HUES48 (cell line): ENCODE results near the gene EXTL1.
A peak's percentile ranks its signal among the peaks of the same experiment; 100 is the strongest.

Experiments
- H3K27ac ChIP-seq: one replicate; pipeline ENCODE4 v1.7.0; 2013; ENCODE audit warnings: low read depth, low read length, inconsistent platforms
- H3K27me3 ChIP-seq: 2 replicates; pipeline ENCODE4 v1.6.1; 2013; ENCODE audit warnings: mild to moderate bottlenecking, low read length; ENCODE audit not compliant: control insufficient read depth, insufficient read depth
- H3K36me3 ChIP-seq: 2 replicates; pipeline ENCODE4 v1.6.1; 2013; ENCODE audit warnings: low read length; ENCODE audit not compliant: control insufficient read depth, insufficient read depth
- H3K4me1 ChIP-seq: 2 replicates; pipeline ENCODE4 v1.6.1; 2013; ENCODE audit warnings: mild to moderate bottlenecking, low read length; ENCODE audit not compliant: control insufficient read depth, insufficient read depth
- H3K4me3 ChIP-seq: 2 replicates; pipeline ENCODE4 v1.5.1; 2013; ENCODE audit warnings: mild to moderate bottlenecking, low read depth, low read length
- H3K9ac ChIP-seq: 2 replicates; pipeline ENCODE4 v1.6.1; 2013; ENCODE audit warnings: mild to moderate bottlenecking, low read depth, low read length, moderate library complexity
- H3K9me3 ChIP-seq: 2 replicates; pipeline ENCODE4 v1.6.1; 2013; ENCODE audit warnings: low read length; ENCODE audit not compliant: control insufficient read depth, insufficient read depth

Gene EXTL1

DNA sequence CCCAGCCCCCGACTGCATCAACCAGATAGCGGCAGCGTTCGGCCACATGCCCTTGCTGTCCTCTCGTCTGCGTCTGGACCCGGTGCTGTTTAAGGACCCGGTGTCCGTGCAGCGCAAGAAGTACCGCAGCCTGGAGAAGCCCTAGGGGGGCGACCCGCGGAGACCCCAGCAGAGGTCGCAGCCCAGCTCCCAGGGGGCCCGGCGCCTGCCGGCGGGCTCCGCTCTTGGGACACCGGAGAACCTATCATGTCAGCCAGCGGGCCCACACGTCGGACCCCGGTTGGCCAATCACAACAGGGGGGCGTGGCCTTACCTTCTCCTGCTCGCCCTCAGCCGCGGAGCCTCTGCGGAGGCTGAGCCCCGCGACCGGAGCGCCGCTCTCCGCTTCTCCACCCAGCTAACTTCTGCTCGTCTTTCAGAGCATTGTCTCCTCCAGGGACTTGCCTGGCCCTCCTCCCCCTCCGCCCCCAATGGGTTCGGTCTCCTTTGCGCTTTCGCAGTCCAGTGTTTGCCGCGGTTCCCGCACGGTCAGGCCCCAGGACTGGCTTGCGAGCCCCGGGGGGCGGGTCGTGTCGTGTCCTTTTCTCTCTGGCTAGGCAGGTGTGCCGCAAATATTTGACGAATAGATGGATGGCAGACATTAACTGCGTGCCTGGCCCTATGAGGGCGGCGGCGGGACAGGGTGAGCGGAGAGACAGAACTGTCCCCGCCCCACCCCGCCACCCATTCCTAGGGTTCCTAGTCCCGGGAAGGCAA lies 13.8 kb downstream of the EXTL1 start:
- H3K9ac ChIP-seq: no peak overlapping the region
- H3K27me3 ChIP-seq: peaks cover 38% of the 10 kb centered on the region
- peaks cover 9% of the 10 kb centered on the region for H3K4me1 ChIP-seq
- H3K27ac ChIP-seq: no peak overlapping the region
- H3K4me3 ChIP-seq: peak overlapping the region; percentile 77
- no peaks in the 10 kb centered on the region for H3K36me3 ChIP-seq
- no peaks in the 10 kb centered on the region for H3K9me3 ChIP-seq

DNA sequence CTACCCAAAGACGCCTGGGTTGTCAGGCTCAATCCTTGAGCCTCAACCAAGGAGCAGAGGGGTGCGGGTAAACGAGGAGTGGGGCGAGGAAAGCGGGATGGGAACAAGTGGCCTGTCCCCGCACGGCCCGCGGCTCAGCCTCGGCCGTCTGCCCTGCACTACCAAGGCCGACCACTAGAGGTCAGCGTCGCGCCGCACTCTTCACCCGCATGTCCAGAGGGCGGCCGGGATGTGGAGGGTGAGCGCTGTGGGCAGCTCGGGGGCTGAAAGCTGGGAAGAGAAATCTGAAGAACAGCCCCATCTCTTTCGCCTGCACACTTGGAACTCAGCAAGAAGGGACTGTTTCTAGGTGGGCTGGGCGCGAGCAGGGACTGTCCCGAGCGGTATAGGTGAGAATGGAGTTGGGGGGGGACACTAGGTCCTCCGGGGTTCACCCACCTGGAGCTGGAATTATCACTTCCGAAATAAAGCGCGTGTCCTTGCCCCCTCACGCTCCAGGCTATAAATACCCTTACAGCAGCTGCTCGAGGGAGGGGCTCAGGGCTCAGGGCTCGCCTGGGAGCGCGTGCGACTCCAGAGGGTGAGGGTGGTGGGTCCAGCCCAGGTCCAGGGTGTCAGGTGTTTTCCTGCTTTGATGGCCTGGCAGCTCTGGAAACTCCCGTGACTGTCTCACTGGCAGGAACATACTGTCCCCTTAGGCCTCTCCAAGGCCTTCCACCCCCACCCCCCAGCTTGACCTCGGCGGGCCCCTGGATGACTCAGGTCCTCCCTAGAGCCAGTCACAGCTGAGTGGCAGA lies 14.6 kb downstream of the EXTL1 start:
- H3K9ac ChIP-seq: no peak overlapping the region
- H3K4me3 ChIP-seq: peak overlapping the region; percentile 77
- no peaks in the 10 kb centered on the region for H3K9me3 ChIP-seq
- H3K4me1 ChIP-seq: peaks cover 9% of the 10 kb centered on the region
- H3K27ac ChIP-seq: no peak overlapping the region
- H3K36me3 ChIP-seq: no peaks in the 10 kb centered on the region
- H3K27me3 ChIP-seq: peaks cover 38% of the 10 kb centered on the region

DNA sequence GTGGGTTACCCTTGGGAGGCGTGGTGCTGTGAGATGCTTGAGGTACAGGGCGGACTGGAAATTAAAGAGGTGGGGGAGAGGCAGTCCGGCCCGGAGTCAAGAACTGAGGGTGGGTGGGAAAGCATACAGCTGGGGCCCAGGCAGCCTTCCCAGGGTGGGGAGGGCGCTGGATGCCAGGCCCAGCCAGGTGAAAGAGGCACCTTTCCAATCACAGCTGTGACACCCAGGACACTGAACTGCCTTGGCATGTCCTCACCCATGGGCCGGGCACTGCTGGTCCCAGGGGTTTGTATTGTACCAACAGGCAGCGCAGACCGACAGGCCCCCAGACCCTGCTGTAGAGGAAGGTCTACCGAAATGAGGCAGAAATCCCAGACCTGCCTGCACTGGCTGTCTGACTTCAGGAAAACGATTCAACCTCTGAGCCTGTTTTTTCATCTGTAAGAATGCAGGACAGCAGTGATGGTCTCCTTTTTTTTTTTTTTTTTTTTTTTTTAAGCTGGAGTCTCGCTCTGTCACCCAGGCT lies 15.2 kb downstream of the EXTL1 start:
- peaks cover 9% of the 10 kb centered on the region for H3K4me1 ChIP-seq
- H3K4me3 ChIP-seq: no peak overlapping the region
- peaks cover 42% of the 10 kb centered on the region for H3K27me3 ChIP-seq
- H3K9me3 ChIP-seq: no peaks in the 10 kb centered on the region
- no peak overlapping the region for H3K9ac ChIP-seq
- H3K27ac ChIP-seq: no peak overlapping the region
- H3K36me3 ChIP-seq: no peaks in the 10 kb centered on the region

DNA sequence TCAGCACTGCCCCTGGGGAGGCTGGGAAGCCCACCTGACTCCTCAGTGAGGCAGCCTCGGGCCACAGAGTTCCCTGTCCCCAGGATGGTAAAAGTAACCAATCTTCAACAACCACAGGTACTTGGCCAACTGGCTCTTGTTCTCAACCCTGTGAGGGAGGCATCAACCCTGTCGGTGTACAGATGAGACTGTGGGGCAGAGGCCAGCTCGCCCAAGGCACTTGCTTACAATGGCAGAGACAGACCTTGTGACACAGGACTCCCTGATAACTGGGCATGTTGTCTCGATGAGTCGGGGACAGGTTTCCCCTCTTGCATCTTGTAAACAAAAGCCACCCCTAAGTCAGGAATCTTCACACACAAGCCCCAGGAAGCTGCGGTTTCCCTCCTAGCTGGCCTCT lies 16.3 kb downstream of the EXTL1 start:
- Histone ChIP-seq H3K9ac (no peak overlapping the region), H3K27ac (no peak overlapping the region), H3K36me3 (no peaks in the 10 kb centered on the region), H3K9me3 (no peaks in the 10 kb centered on the region), H3K4me3 (no peak overlapping the region), H3K4me1 (peaks cover 9% of the 10 kb centered on the region), H3K27me3 (peaks cover 48% of the 10 kb centered on the region)

DNA sequence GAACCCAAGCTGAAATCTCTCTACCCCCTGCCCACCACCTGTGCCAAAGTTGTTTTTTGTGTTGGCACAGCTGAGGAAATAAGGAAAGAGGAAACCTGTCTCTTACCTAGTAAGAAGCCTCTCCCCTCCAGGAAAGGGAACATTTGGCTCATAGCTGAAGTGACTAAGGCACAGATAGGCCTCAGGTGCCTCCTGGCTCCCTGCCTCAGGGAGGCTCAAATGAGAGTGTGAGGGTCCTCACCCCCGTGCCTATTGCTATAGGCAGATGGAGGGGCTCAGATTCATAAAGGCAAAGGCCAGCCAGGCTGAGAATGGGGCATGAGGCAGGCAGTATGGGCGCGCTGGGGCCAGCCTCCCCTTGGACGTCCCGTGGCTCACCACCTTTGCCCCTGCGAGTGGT lies 16.9 kb downstream of the EXTL1 start:
- H3K27me3 ChIP-seq: peaks cover 50% of the 10 kb centered on the region
- no peak overlapping the region for H3K4me3 ChIP-seq
- no peak overlapping the region for H3K27ac ChIP-seq
- peaks cover 9% of the 10 kb centered on the region for H3K4me1 ChIP-seq
- H3K36me3 ChIP-seq: no peaks in the 10 kb centered on the region
- no peaks in the 10 kb centered on the region for H3K9me3 ChIP-seq
- no peak overlapping the region for H3K9ac ChIP-seq

DNA sequence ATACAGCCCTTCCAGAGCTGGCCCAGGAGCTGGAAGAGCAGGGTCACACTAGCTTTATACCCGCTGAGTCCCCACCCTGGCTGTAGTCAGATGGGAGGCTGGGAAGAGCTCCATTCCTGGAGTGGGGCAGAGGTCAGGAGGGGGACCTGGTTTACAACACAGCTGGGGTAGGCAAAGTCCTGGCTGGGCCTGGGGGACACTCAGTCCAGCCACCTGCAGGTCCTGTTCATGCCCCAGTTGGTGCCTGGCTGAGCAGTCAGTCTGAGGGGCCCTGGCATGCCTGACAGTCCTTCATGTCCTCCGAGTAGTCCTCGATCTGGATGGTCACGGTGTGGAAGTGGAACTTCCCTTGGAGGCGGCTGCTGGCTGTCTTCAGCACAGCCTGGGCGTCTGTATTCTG lies 17.3 kb downstream of the EXTL1 start:
- no peaks in the 10 kb centered on the region for H3K36me3 ChIP-seq
- H3K9ac ChIP-seq: no peak overlapping the region
- H3K4me3 ChIP-seq: no peak overlapping the region
- peaks cover 9% of the 10 kb centered on the region for H3K4me1 ChIP-seq
- no peak overlapping the region for H3K27ac ChIP-seq
- no peaks in the 10 kb centered on the region for H3K9me3 ChIP-seq
- H3K27me3 ChIP-seq: peaks cover 50% of the 10 kb centered on the region

DNA sequence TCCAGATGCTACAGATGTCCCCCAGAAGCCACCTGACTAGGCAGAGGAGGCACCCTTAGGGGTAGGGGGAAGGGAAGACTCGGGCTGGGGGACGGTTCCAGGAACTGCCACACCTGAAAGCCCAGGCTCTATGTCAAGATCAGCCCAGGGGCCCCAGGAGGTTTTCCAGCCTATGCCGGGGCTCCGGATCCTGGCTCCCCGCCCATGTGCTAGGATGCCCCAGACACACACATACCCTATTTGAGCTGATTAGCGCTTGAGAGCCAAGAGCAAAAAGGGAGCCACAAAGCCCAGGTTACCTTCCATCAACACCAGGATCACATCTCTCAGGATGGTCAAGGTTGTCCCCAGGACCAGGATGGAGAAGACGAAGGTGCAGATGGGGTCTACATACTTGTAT lies 19.8 kb downstream of the EXTL1 start:
- no peaks in the 10 kb centered on the region for H3K36me3 ChIP-seq
- H3K27me3 ChIP-seq: peaks cover 60% of the 10 kb centered on the region
- H3K4me1 ChIP-seq: no peaks in the 10 kb centered on the region; the same call in 1 of the 2 replicates
- H3K9me3 ChIP-seq: no peaks in the 10 kb centered on the region
- no peak overlapping the region for H3K4me3 ChIP-seq
- no peak overlapping the region for H3K27ac ChIP-seq
- no peak overlapping the region for H3K9ac ChIP-seq

DNA sequence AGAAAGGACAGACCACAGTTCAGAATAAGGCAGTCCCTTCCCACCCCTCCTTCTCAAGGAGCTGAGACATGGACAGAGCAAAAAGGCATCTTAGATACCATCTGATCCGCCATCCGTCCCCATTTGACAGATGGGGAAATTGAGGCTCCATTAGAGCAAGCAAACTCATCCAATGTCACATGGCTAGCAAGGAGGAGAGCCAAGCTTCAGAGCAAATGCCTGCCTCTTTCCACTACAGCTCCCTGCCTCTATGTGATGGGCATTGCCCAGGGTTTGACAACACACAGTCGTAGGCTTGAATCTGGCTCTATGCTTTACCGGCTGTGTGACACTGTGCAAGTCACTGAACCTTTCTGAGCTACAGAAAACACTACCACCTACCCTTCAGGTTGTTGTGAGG lies 20.4 kb downstream of the EXTL1 start:
- H3K36me3 ChIP-seq: no peaks in the 10 kb centered on the region
- H3K27ac ChIP-seq: no peak overlapping the region
- H3K27me3 ChIP-seq: peaks cover 60% of the 10 kb centered on the region
- H3K9ac ChIP-seq: no peak overlapping the region
- no peaks in the 10 kb centered on the region for H3K9me3 ChIP-seq
- no peak overlapping the region for H3K4me3 ChIP-seq
- H3K4me1 ChIP-seq: no peaks in the 10 kb centered on the region; the same call in 1 of the 2 replicates

DNA sequence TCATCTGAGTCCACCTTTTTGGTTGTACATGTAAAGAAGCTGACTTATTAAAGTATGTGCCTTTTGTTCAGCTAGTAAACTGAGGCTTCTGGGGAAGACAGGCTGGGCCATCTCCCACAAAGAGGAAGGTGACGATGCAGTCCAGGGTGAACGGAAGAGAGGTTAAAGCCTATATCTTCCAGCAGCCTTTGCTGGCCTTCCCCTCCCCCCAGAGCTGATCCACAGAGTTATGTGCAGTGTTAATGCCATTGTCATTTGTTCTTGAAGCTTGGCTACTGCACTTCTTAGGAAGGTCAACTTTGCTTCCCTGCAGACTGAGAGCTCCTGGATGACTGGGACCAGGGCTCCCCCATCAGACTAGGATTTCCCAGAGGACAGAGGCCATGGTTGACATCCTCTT lies 22.2 kb downstream of the EXTL1 start:
- no peak overlapping the region for H3K9ac ChIP-seq
- H3K9me3 ChIP-seq: no peaks in the 10 kb centered on the region
- H3K4me3 ChIP-seq: no peak overlapping the region
- H3K4me1 ChIP-seq: no peaks in the 10 kb centered on the region; the same call in 1 of the 2 replicates
- no peak overlapping the region for H3K27ac ChIP-seq
- H3K27me3 ChIP-seq: peaks cover 73% of the 10 kb centered on the region
- no peaks in the 10 kb centered on the region for H3K36me3 ChIP-seq

DNA sequence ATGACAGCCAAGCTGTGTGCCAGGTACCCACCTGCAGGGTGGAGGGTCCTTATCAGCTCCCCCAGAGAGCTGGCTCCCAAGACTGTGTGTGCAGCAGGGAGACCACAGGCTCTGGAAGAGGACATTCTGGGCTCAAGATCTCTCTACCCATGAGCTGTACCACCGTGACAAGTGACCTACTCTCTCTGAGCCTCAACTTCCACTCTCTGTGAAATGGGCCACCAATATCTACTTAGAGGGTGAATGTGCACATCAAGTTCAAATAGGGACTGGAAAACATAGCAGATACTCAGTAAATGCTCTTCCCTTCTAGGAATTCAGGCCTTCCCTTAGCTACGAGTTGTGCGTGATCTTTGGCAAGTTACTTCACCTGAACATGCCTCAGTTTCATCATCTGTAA lies 22.8 kb downstream of the EXTL1 start:
- H3K36me3 ChIP-seq: no peaks in the 10 kb centered on the region
- H3K4me1 ChIP-seq: no peaks in the 10 kb centered on the region; the same call in 1 of the 2 replicates
- no peak overlapping the region for H3K27ac ChIP-seq
- H3K9ac ChIP-seq: no peak overlapping the region
- peaks cover 80% of the 10 kb centered on the region for H3K27me3 ChIP-seq
- H3K4me3 ChIP-seq: no peak overlapping the region
- H3K9me3 ChIP-seq: no peaks in the 10 kb centered on the region
